ENCODE measurements around the gene TPPP2.
A peak's percentile ranks its signal among the peaks of the same experiment; 100 is the strongest.

TPPP2 gene

GRCh38 chr14:21059842-21060613 is 30.0 kb downstream of the TPPP2 start:
- DNase-seq = no peak

- no peak for DNase-seq
Measured at GRCh38 chr14:21060614-21061346, 30.8 kb downstream of the TPPP2 start.

GRCh38 chr14:21061347-21061668 is 31.3 kb downstream of the TPPP2 start:
- no peak for DNase-seq

GRCh38 chr14:21063479-21063878 is 33.5 kb downstream of the TPPP2 start:
- DNase-seq = no peak

- no peak for DNase-seq
Measured at GRCh38 chr14:21066882-21067502, 37.0 kb downstream of the TPPP2 start.

- peak; percentile 59 for DNase-seq
Measured at GRCh38 chr14:21068521-21069387, 38.7 kb downstream of the TPPP2 start.

- DNase-seq = no peak
Measured at GRCh38 chr14:21069388-21070082, 39.5 kb downstream of the TPPP2 start.

- no peak for DNase-seq
Measured at GRCh38 chr14:21070083-21070609, 40.1 kb downstream of the TPPP2 start, which contains the start of gene ARHGEF40. Gene ARHGEF40 (plus strand): TSS chr14:21070304. CDS start chr14:21070397, 93 bp downstream.

GRCh38 chr14:21070610-21071224 is 40.7 kb downstream of the TPPP2 start:
- DNase-seq = no peak

- no peak for DNase-seq
Measured at GRCh38 chr14:21071225-21072030, 41.4 kb downstream of the TPPP2 start.

GRCh38 chr14:21072031-21072473 is 42.0 kb downstream of the TPPP2 start:
- DNase-seq = no peak

- no peak for DNase-seq
Measured at GRCh38 chr14:21072781-21073339, 42.8 kb downstream of the TPPP2 start.

- no peak for DNase-seq
Measured at GRCh38 chr14:21073921-21074320, 43.9 kb downstream of the TPPP2 start.

GRCh38 chr14:21074398-21075272 is 44.6 kb downstream of the TPPP2 start:
- DNase-seq = no peak

GRCh38 chr14:21075719-21076437 is 45.9 kb downstream of the TPPP2 start:
- DNase-seq = no peak

- no peak for DNase-seq
Measured at GRCh38 chr14:21077672-21078071, 47.7 kb downstream of the TPPP2 start.

GRCh38 chr14:21078287-21078686 is 48.3 kb downstream of the TPPP2 start:
- no peak for DNase-seq

- no peak for DNase-seq
Measured at GRCh38 chr14:21078726-21079125, 48.7 kb downstream of the TPPP2 start.
